Psoas muscle (tissue), 8 donors: Measurements from ENCODE around the gene MIOS. TPM values are rescaled to one million over a fixed set of nuclear protein-coding genes. Genes with fewer than 3 reads are reported as not detected.
A peak's percentile ranks its signal among the peaks of the same experiment; 100 is the strongest.

ENCODE experiments used
- ATAC-seq, 4 donors: fragments of 200-7000 bp; cut with Tn5 transposase; one replicate each; pipeline ENCODE4 v1.9.1; 2020; ENCODE audit warnings: moderate library complexity in 3 of 4, mild to moderate bottlenecking in 2 of 4
- DNase-seq, 2 donors: peaks; one replicate each; pipeline ENCODE4 v3.0.0-alpha.2; 2020
- H3K27ac ChIP-seq: fragments of 200-600 bp; one replicate; pipeline ENCODE4 v1.8.0; 2022
- H3K27me3 ChIP-seq, 3 donors: fragments of 200-600 bp in 1 of 3; one replicate each; pipeline versions ENCODE4 v1.6.1 to v1.8.0; 2013 to 2022; ENCODE audit warnings: low read length in 2 of 3, mild to moderate bottlenecking in 2 of 3, moderate library complexity in 1 of 3; ENCODE audit not compliant: insufficient read depth in 3 of 3
- H3K36me3 ChIP-seq, 2 donors: fragments of 200-600 bp in 1 of 2; one replicate each; pipeline versions ENCODE4 v1.6.1 to v1.8.0; 2013 to 2022; ENCODE audit warnings: low read depth in 1 of 2, mild to moderate bottlenecking in 1 of 2, moderate library complexity in 1 of 2; ENCODE audit not compliant: insufficient read depth in 1 of 2
- H3K4me1 ChIP-seq: fragments of 200-600 bp; one replicate; pipeline ENCODE4 v1.8.0; 2022
- H3K4me3 ChIP-seq: fragments of 200-600 bp; one replicate; pipeline ENCODE4 v1.8.0; 2022; ENCODE audit warnings: mild to moderate bottlenecking
- H3K9me3 ChIP-seq: fragments of 200-600 bp; one replicate; pipeline ENCODE4 v1.8.0; 2022
- WGBS, 3 donors: extraction: QIAGEN DNeasy Blood & Tissue Kit; methylation state at CpG; one replicate each; pipeline versions ENCODE4 v1.1.6 to v1.1.7; 2013; 5-methylcytosine and 5-hydroxymethylcytosine counted together
- intact Hi-C, 2 donors: fragments of 100-400 bp; cut with DNase I; formaldehyde crosslinking; loops; one replicate each; pipeline versions ENCODE4 v1.11.0 to v1.14.2; 2022
- polyA plus RNA-seq, 3 donors: library from polyadenylated mRNA; stranded (reverse); fragments of 200-250 nt; gene quantifications; one replicate each; pipeline ENCODE4 v1.2.3, GENCODE V29; 2013
- total RNA-seq, 4 donors: library from RNA; stranded (reverse); fragmentation: NEBNext Ultra II Directional in 2 of 4; extraction: Animal tissue kit (Norgen Biotek cat#: 25700) in 2 of 4; gene quantifications; one replicate each; pipeline versions ENCODE4 v1.2.1 to v1.2.4, GENCODE V29; 2021 to 2023
- TF ChIP-seq, protein P1 (sequence below): fragments of 200-600 bp; IDR thresholded peaks from one replicate; pipeline ENCODE4 v1.8.0; 2022; ENCODE audit warnings: antibody characterized with exemption
- donor health status: healthy with polysubstance abuse.
- donor health status: DM: no; HTN: no; CAD: no; lungs with moderate emphysema.
- donor health status: Bipolar disorder and iron deficiency.
- donor health status: healthy.
- donor health status: DM: yes; HTN: yes; CAD: no.
- donor health status: DM: no; HTN: no; CAD: no.
- donor health status: DM: no; HTN: no; CAD: no.
- donor health status: DM: yes; HTN: yes; CAD: no.

Gene MIOS
- total and polyA plus RNA-seq, 7 donors, result 65.2 to 219 (median 76.3) TPM

DNA sequence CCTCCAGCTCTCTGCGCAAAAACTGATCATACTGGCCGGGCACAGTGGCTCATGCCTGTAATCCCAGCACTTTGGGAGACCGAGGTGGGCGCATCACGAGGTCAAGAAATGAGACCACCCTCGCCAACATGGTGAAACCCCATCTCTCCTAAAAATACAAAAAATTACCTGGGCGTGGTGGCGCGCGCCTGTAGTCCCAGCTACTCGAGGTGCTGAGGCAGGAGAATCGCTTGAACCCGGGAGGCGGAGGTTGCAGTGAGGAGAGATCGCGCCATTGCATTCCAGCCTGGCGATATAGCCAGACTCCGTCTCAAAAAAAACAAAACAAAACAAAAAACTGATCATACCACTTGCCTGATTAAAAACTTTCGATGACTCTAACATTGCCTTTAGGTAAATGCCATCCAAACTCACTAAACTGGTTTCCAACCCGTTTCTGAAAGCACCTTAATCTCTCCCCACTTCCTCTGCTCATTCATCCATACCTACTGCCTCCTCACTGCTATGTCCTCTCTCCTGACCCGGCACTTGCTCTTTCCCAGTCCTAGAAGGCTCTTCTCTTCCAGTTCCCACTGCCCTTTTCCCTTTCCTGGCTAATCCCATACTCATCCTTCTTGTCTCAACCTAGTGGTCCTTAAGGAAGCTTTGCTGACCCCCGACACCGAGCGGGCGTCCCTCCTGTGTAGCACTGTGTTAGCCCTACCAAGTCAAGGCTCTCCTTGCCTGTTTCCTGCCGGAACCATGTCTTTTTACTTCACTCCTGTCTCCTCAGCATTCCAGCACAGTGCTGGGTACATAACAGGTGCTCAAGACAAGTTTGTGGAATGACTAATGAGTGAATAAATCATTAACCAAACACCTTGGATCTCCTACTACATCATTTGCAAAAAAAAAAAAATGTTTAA, 686 bp upstream of the MIOS start:
- ATAC-seq (peak; percentile 34 to 41 (median 37)), DNase-seq (peak in 1 of 2 donors; percentile 23)
- TF ChIP-seq, protein P1, sequence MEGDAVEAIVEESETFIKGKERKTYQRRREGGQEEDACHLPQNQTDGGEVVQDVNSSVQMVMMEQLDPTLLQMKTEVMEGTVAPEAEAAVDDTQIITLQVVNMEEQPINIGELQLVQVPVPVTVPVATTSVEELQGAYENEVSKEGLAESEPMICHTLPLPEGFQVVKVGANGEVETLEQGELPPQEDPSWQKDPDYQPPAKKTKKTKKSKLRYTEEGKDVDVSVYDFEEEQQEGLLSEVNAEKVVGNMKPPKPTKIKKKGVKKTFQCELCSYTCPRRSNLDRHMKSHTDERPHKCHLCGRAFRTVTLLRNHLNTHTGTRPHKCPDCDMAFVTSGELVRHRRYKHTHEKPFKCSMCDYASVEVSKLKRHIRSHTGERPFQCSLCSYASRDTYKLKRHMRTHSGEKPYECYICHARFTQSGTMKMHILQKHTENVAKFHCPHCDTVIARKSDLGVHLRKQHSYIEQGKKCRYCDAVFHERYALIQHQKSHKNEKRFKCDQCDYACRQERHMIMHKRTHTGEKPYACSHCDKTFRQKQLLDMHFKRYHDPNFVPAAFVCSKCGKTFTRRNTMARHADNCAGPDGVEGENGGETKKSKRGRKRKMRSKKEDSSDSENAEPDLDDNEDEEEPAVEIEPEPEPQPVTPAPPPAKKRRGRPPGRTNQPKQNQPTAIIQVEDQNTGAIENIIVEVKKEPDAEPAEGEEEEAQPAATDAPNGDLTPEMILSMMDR, result no peak
- no peaks in the 10 kb centered on the region for H3K27me3 ChIP-seq
- H3K27ac ChIP-seq, result peak overlapping the region; percentile 97
- H3K4me1 ChIP-seq, result peaks cover 36% of the 10 kb centered on the region
- H3K9me3 ChIP-seq, result no peaks in the 10 kb centered on the region
- intact Hi-C loops, result loop anchor here in 1 of 2 donors (10.0 kb wide), 3 partner anchors 199 to 649 kb away; partner anchors contain the start of gene C1GALT1
- H3K36me3 ChIP-seq, result peaks cover 0 to 6% of the 10 kb centered on the region in 2 donors
- peak overlapping the region; percentile 92 for H3K4me3 ChIP-seq
- 90 to 93% (median 92%) methylated on average over 26 of the region's 26 CpGs for WGBS, 3 donors

GRCh38 chr7:7567898-7568531, 1.3 kb downstream of the MIOS start:
- TF ChIP-seq, protein P1, result no peak
- peak overlapping the region; percentile 92 for H3K4me3 ChIP-seq
- ATAC-seq, result no peak
- H3K9me3 ChIP-seq, result no peaks in the 10 kb centered on the region
- peaks cover 4 to 11% of the 10 kb centered on the region in 2 donors for H3K36me3 ChIP-seq
- H3K27me3 ChIP-seq, result no peaks in the 10 kb centered on the region
- peaks cover 43% of the 10 kb centered on the region for H3K4me1 ChIP-seq
- H3K27ac ChIP-seq, result peak overlapping the region; percentile 97
- no peak for DNase-seq
- intact Hi-C loops, result loop anchor here in 1 of 2 donors (10.0 kb wide), 3 partner anchors 197 to 647 kb away; partner anchors contain the start of gene C1GALT1
- WGBS, 3 donors, result 51 to 64% (median 52%) methylated on average over 2 of the region's 2 CpGs

GRCh38 chr7:7568553-7568952, 1.9 kb downstream of the MIOS start:
- ATAC-seq, result no peak
- H3K27ac ChIP-seq, result no peak overlapping the region
- no peak for DNase-seq
- H3K4me3 ChIP-seq, result peak overlapping the region; percentile 92
- WGBS, 3 donors, result 43 to 56% (median 48%) methylated on average over 4 of the region's 4 CpGs
- no peaks in the 10 kb centered on the region for H3K27me3 ChIP-seq
- TF ChIP-seq, protein P1, result no peak
- peaks cover 43% of the 10 kb centered on the region for H3K4me1 ChIP-seq
- H3K9me3 ChIP-seq, result no peaks in the 10 kb centered on the region
- intact Hi-C loops, result loop anchor here in 1 of 2 donors (10.0 kb wide), 3 partner anchors 196 to 646 kb away; partner anchors contain the start of gene C1GALT1
- H3K36me3 ChIP-seq, result peaks cover 7 to 16% of the 10 kb centered on the region in 2 donors

- Histone ChIP-seq H3K4me3 (peak overlapping the region; percentile 92), H3K27ac (peak overlapping the region; percentile 10), H3K36me3 (peaks cover 7 to 22% of the 10 kb centered on the region in 2 donors), H3K4me1 (peaks cover 49% of the 10 kb centered on the region), H3K9me3 (no peaks in the 10 kb centered on the region), H3K27me3 (no peaks in the 10 kb centered on the region)
- no peak for DNase-seq
- TF ChIP-seq, protein P1, result no peak
- no peak for ATAC-seq
- WGBS, 3 donors, result 64 to 73% (median 72%) methylated on average over 5 of the region's 5 CpGs
- intact Hi-C loops, result loop anchor here in 1 of 2 donors (10.0 kb wide), 3 partner anchors 196 to 646 kb away; partner anchors contain the start of gene C1GALT1
Measured at GRCh38 chr7:7569081-7569527, 2.4 kb downstream of the MIOS start.
